Osteoblast (primary cell): ENCODE results near the gene ATP8B4. TPM values are rescaled to one million over a fixed set of nuclear protein-coding genes. Genes with fewer than 3 reads are reported as not detected.

ENCODE experiments used
- DNase-seq: peaks from one replicate; pipeline ENCODE4 v3.0.0; 2011; ENCODE audit warnings: low spot score, mixed read lengths; ENCODE audit not compliant: insufficient read length; ENCODE audit errors: missing footprints
- H2AFZ ChIP-seq: 2 replicates; pipeline ENCODE4 v1.6.0; 2011; ENCODE audit warnings: mild to moderate bottlenecking, low read length
- H3K27ac ChIP-seq: 2 replicates; pipeline ENCODE4 v1.5.1; 2011; ENCODE audit warnings: mild to moderate bottlenecking, low read depth, low read length, moderate library complexity
- H3K27me3 ChIP-seq: 2 replicates; pipeline ENCODE4 v1.6.0; 2012; ENCODE audit warnings: mild to moderate bottlenecking, control low read depth, inconsistent platforms, low read length, moderate library complexity; ENCODE audit not compliant: insufficient read depth
- H3K36me3 ChIP-seq: 2 replicates; pipeline ENCODE4 v1.5.1; 2011; ENCODE audit warnings: mild to moderate bottlenecking, low read length, control low read depth, moderate library complexity; ENCODE audit not compliant: insufficient read depth
- H3K4me1 ChIP-seq: 2 replicates; pipeline ENCODE4 v1.5.1; 2011; ENCODE audit warnings: mild to moderate bottlenecking, low read length, control low read depth, moderate library complexity; ENCODE audit not compliant: insufficient read depth
- H3K4me2 ChIP-seq: 2 replicates; pipeline ENCODE4 v1.6.0; 2011; ENCODE audit warnings: mild to moderate bottlenecking, low read length; ENCODE audit not compliant: insufficient read depth
- H3K4me3 ChIP-seq: fragments of 200-600 bp; sonication (generic); 3 replicates; pipeline ENCODE4 v1.5.1; 2012; ENCODE audit warnings: mild to moderate bottlenecking, low read length, inconsistent platforms; ENCODE audit not compliant: insufficient read depth
- H3K79me2 ChIP-seq: 2 replicates; pipeline ENCODE4 v1.6.0; 2012; ENCODE audit warnings: mild to moderate bottlenecking, low read length, control low read depth, inconsistent platforms; ENCODE audit not compliant: insufficient read depth
- H3K9me3 ChIP-seq: 2 replicates; pipeline ENCODE4 v1.5.1; 2011; ENCODE audit warnings: low read depth, low read length, control low read depth
- H4K20me1 ChIP-seq: 2 replicates; pipeline ENCODE4 v1.6.0; 2012; ENCODE audit warnings: mild to moderate bottlenecking, low read length, control low read depth; ENCODE audit not compliant: insufficient read depth
- total RNA-seq: library from RNA; depleted of rRNA; stranded (reverse); fragments of >200 nt; gene quantifications from 2 replicates; pipeline ENCODE4 v1.2.3, GENCODE V29; 2012
- TF ChIP-seq, protein P1 (sequence below): IDR thresholded peaks from 2 replicates; pipeline ENCODE4 v1.5.1; 2011; ENCODE audit warnings: mild to moderate bottlenecking, low read depth, low read length, moderate library complexity; ENCODE audit errors: extremely low read depth

The ATP8B4 gene
- total RNA-seq, 1 donor = 1.1 TPM

DNA sequence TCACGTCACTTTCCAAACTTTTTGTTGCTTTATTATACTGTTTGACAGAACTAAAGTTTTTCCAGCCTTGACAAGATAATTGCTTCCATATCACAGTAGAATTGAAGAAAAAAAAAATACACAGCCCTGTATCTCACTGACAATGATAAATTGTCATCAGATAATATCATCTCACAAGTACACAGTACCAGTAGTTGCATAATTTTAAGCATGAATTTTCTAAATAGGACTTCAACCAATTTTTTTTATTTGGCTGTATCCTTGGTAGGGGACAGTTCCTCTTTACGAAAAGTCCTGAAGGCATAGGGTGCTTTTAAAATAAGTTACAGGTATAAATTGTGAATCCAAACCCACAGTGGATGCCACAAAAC is 230.7 kb downstream of the ATP8B4 start:
- H3K27ac ChIP-seq = no peak overlapping the region
- TF ChIP-seq, protein P1, sequence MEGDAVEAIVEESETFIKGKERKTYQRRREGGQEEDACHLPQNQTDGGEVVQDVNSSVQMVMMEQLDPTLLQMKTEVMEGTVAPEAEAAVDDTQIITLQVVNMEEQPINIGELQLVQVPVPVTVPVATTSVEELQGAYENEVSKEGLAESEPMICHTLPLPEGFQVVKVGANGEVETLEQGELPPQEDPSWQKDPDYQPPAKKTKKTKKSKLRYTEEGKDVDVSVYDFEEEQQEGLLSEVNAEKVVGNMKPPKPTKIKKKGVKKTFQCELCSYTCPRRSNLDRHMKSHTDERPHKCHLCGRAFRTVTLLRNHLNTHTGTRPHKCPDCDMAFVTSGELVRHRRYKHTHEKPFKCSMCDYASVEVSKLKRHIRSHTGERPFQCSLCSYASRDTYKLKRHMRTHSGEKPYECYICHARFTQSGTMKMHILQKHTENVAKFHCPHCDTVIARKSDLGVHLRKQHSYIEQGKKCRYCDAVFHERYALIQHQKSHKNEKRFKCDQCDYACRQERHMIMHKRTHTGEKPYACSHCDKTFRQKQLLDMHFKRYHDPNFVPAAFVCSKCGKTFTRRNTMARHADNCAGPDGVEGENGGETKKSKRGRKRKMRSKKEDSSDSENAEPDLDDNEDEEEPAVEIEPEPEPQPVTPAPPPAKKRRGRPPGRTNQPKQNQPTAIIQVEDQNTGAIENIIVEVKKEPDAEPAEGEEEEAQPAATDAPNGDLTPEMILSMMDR = no peak
- H3K79me2 ChIP-seq = no peaks in the 10 kb centered on the region
- H4K20me1 ChIP-seq = no peaks in the 10 kb centered on the region
- no peaks in the 10 kb centered on the region for H3K4me1 ChIP-seq
- no peak overlapping the region for H3K4me2 ChIP-seq
- no peaks in the 10 kb centered on the region for H3K9me3 ChIP-seq
- no peak for DNase-seq
- H3K36me3 ChIP-seq = no peaks in the 10 kb centered on the region
- H3K4me3 ChIP-seq = no peak overlapping the region
- no peak overlapping the region for H2AFZ ChIP-seq
- H3K27me3 ChIP-seq = no peaks in the 10 kb centered on the region

DNA sequence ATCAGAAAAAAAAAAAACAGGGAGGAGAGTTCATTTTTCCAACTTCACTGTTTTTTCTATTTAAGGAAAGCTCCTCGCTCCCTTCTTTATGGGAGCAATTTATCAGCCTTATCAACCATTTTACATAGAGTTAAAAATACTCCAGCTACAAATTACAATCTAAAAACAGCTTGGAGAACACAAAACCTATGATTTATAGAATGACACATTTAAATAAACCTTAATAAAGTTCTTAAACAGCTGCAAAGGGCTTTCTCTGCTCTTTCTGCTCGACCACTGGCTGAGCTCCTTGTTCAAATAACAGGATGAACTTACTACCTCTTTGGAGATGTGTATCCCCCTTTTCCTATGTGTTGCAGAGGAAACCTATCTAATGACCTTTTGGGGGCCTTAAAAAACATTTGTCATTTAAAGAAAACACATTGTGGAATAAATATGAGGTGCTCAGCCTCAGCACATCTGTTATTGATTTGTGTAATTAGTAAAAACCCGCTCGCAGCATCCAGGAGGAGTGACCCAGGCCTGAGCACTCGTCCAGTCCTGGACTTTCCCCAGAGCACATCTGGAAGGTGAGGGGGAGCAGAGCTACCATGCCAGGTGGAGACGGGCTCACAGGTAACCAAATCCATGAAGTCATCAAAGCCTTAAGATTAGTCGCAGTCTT is 231.2 kb downstream of the ATP8B4 start:
- H3K9me3 ChIP-seq = no peaks in the 10 kb centered on the region
- H4K20me1 ChIP-seq = no peaks in the 10 kb centered on the region
- no peaks in the 10 kb centered on the region for H3K27me3 ChIP-seq
- no peak overlapping the region for H3K4me2 ChIP-seq
- no peaks in the 10 kb centered on the region for H3K36me3 ChIP-seq
- no peak for DNase-seq
- H2AFZ ChIP-seq = no peak overlapping the region
- H3K4me3 ChIP-seq = no peak overlapping the region
- TF ChIP-seq, protein P1 = no peak
- no peaks in the 10 kb centered on the region for H3K79me2 ChIP-seq
- H3K4me1 ChIP-seq = no peaks in the 10 kb centered on the region
- H3K27ac ChIP-seq = no peak overlapping the region

DNA sequence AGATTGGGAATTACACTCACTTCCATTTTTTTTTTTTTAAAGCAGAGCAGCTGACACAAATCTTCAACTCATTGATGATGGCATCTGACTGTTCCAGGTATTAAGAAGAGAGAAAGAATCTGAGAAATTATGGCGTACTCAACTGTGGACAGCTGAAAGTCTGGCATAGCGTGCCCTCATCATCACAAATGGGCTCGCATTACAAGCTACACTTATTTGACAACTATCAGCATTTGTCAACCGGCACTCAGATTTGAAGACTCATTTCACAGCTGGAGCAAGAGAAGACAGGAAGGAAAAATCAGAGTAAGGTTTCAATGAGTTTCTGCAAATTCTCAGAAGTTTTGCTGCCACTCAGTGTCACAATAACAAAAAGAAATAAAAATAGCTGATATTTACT is 235.9 kb downstream of the ATP8B4 start:
- no peaks in the 10 kb centered on the region for H3K79me2 ChIP-seq
- no peaks in the 10 kb centered on the region for H3K27me3 ChIP-seq
- H3K36me3 ChIP-seq = no peaks in the 10 kb centered on the region
- no peak overlapping the region for H3K27ac ChIP-seq
- H3K4me1 ChIP-seq = peaks cover 7% of the 10 kb centered on the region
- no peak overlapping the region for H3K4me3 ChIP-seq
- H4K20me1 ChIP-seq = no peaks in the 10 kb centered on the region
- no peaks in the 10 kb centered on the region for H3K9me3 ChIP-seq
- H2AFZ ChIP-seq = no peak overlapping the region
- H3K4me2 ChIP-seq = no peak overlapping the region
- no peak for DNase-seq
- TF ChIP-seq, protein P1 = no peak

DNA sequence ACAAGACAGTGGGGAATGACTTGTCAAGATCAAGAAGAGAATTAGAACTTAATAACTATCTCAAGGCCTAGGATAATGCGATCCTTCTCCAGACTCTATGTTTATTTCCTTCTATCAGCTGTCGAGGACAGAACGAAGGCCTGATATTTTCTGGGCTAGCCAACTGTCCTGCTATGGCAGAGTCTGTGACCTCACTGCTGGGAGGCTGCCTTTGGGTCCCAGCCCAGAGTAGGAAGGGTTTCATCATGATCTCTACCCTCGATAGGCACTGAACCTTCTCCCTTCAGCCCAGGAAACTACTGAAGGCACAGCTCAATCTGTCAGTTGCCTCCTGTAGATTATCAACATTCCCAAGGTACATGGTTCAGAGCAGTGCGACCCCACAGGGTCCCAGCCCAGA is 237.2 kb downstream of the ATP8B4 start:
- H3K4me2 ChIP-seq = no peak overlapping the region
- peaks cover 19% of the 10 kb centered on the region for H3K4me1 ChIP-seq
- H3K9me3 ChIP-seq = no peaks in the 10 kb centered on the region
- no peaks in the 10 kb centered on the region for H4K20me1 ChIP-seq
- no peak overlapping the region for H3K27ac ChIP-seq
- H3K4me3 ChIP-seq = no peak overlapping the region
- peak overlapping the region; percentile 24 for H2AFZ ChIP-seq
- TF ChIP-seq, protein P1 = no peak
- no peaks in the 10 kb centered on the region for H3K79me2 ChIP-seq
- H3K36me3 ChIP-seq = no peaks in the 10 kb centered on the region
- no peaks in the 10 kb centered on the region for H3K27me3 ChIP-seq
- no peak for DNase-seq
